HepG2 (cell line): ENCODE measurements around the gene METAP1D. TPM values are rescaled to one million over a fixed set of nuclear protein-coding genes. Genes with fewer than 3 reads are reported as not detected.
A peak's percentile ranks its signal among the peaks of the same experiment; 100 is the strongest.

Experiments
- AFF4 ChIP-seq: sonication (generic); formaldehyde crosslinking; IDR thresholded peaks from 2 replicates; pipeline ENCODE4 v1.4.0; 2020; ENCODE audit warnings: missing genetic modification reagents
- ETV6 ChIP-seq: sonication (generic); formaldehyde crosslinking; conservative IDR thresholded peaks from 2 replicates; pipeline ENCODE4 v1.4.0; 2020; ENCODE audit warnings: missing genetic modification reagents
- FOXP1 ChIP-seq, 2 experiments: fragments of 450-650 bp in 1 of 2; IDR thresholded peaks; 2 replicates each; pipeline ENCODE4 v1.6.1; 2017 to 2018; ENCODE audit warnings: antibody characterized with exemption in 1 of 2
- GZF1 ChIP-seq: sonication (generic); formaldehyde crosslinking; IDR thresholded peaks from 2 replicates; pipeline ENCODE4 v1.5.1; 2020; ENCODE audit warnings: mild to moderate bottlenecking, missing genetic modification reagents
- HOXD1 ChIP-seq: sonication (generic); formaldehyde crosslinking; IDR thresholded peaks from 2 replicates; pipeline ENCODE4 v1.5.0; 2020; ENCODE audit warnings: missing genetic modification reagents
- MXD3 ChIP-seq: IDR thresholded peaks from 2 replicates; pipeline ENCODE4 v1.6.1; 2016; ENCODE audit warnings: mild to moderate bottlenecking, missing biosample characterization, missing genetic modification reagents
- MXI1 ChIP-seq: IDR thresholded peaks from 3 replicates; pipeline ENCODE4 v1.6.1; 2012; ENCODE audit warnings: low read depth, low read length, inconsistent platforms, borderline replicate concordance
- PAWR ChIP-seq: sonication (generic); formaldehyde crosslinking; IDR thresholded peaks from 2 replicates; pipeline ENCODE4 v1.4.0; 2020; ENCODE audit warnings: missing genetic modification reagents, mild to moderate bottlenecking, borderline replicate concordance
- PHB2 ChIP-seq: fragments of 450-650 bp; IDR thresholded peaks from 2 replicates; pipeline ENCODE4 v1.6.1; 2018; ENCODE audit not compliant: partially characterized antibody
- RAD21 ChIP-seq: fragments of 450-650 bp; formaldehyde crosslinking; IDR thresholded peaks from 2 replicates; pipeline ENCODE4 v1.5.0; 2020; ENCODE audit warnings: mild to moderate bottlenecking
- RBFOX2 ChIP-seq: fragments of 200-400 bp; formaldehyde crosslinking; IDR thresholded peaks from 2 replicates; pipeline ENCODE4 v1.6.1; 2017; ENCODE audit warnings: low read depth, mild to moderate bottlenecking, low read length
- REL ChIP-seq: sonication (generic); formaldehyde crosslinking; conservative IDR thresholded peaks from 2 replicates; pipeline ENCODE4 v1.8.0; 2022; ENCODE audit warnings: mild to moderate bottlenecking, missing genetic modification reagents, moderate library complexity
- TCF7 ChIP-seq: sonication (generic); IDR thresholded peaks from 2 replicates; pipeline ENCODE4 v1.6.1; 2016; ENCODE audit warnings: antibody characterized with exemption, low read depth
- ZNF432 ChIP-seq: sonication (generic); formaldehyde crosslinking; IDR thresholded peaks from 2 replicates; pipeline ENCODE4 v1.5.0; 2020; ENCODE audit warnings: missing genetic modification reagents, mild to moderate bottlenecking, borderline replicate concordance
- ZNF446 ChIP-seq: sonication (generic); formaldehyde crosslinking; IDR thresholded peaks from 2 replicates; pipeline ENCODE4 v1.5.0; 2020; ENCODE audit warnings: mild to moderate bottlenecking, missing genetic modification reagents
- ZSCAN12 ChIP-seq: sonication (generic); formaldehyde crosslinking; IDR thresholded peaks from 2 replicates; pipeline ENCODE4 v1.9.0; 2021; ENCODE audit warnings: mild to moderate bottlenecking, missing genetic modification reagents
- polyA plus RNA-seq, 8 experiments: library from polyadenylated mRNA; depleted of rRNA in 3 of 8; stranded (reverse) in 7 of 8; unstranded in 1 of 8; fragments of >200 nt; fragmentation: Illumina TruSeq in 4 of 8; extraction: Trizol in 4 of 8; gene quantifications; 2 replicates each; pipeline versions ENCODE4 v1.2.1 to v1.2.3, GENCODE V29; 2011 to 2016; ENCODE audit warnings: low read depth in 4 of 8, missing spikeins in 1 of 8, mixed read lengths in 1 of 8; ENCODE audit not compliant: insufficient read depth in 1 of 8
- total RNA-seq, 5 experiments: library from RNA; depleted of rRNA; stranded (reverse); fragments of >200 nt; fragmentation: Illumina TruSeq; extraction: Trizol; gene quantifications; 2 replicates each; pipeline ENCODE4 v1.2.3, GENCODE V29; 2016; ENCODE audit warnings: low read depth in 1 of 5
- TF ChIP-seq, protein P1 (sequence below): sonication (generic); formaldehyde crosslinking; IDR thresholded peaks from 2 replicates; pipeline ENCODE4 v1.4.0; 2020; ENCODE audit warnings: missing genetic modification reagents, borderline replicate concordance
- TF ChIP-seq, protein P2 (sequence below): sonication (generic); formaldehyde crosslinking; IDR thresholded peaks from 2 replicates; pipeline ENCODE4 v1.4.0; 2020; ENCODE audit warnings: missing genetic modification reagents

The METAP1D gene
- total and polyA plus RNA-seq, 2 of the 13 experiments (the other 11 are each of a cell fraction or from before 2014, with no cell fraction given) = 14.7 to 21.6 TPM

DNA sequence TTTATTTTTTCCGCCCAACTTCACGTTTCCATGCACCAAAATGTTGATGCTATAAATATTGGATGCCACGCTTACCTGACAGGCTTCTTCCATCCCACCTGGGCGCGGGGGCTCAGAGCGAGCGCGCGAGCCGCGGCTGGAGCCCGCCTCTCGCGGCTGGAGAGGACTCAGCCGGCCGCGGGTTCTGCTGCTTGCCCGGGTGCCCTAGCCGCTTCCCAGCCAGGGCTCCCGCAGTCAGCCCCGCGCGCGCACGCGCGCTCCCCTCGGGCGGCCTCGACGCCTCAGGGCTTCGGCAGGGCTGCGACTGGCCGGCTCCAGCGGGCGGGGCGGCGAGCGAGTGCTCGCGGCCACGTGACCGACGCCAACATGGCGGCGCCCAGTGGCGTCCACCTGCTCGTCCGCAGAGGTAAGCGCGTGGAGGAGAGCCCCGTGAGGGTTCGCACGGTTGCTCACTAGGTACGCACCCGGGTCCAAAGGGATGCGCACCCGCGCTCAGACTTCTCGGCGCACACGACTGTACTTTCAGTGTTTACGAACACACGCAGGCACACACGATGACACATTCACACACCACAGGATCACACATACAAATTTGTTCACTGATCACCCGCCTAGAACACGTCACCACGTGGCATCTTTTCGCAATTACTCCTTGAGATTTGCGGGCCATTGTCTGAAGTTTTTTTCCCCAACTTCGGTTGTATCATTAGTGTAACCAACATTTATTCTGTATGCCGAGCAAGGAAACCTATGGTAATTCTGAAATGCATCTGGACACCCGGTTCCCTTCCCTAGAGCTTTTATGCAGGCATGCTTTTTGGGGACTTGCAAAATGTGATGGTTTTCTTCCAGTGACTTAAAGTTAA lies at the start of gene METAP1D (continued):
- peak; percentile 97 for TF ChIP-seq REL
- no peak for TF ChIP-seq PHB2
- no peak for TF ChIP-seq FOXP1 (IDR thresholded peaks at IDR 0.05)
- no peak for TF ChIP-seq FOXP1 (CRISPR knock-in tag; IDR thresholded peaks at IDR 0.05)
- TF ChIP-seq RBFOX2 = peak; percentile 99
- TF ChIP-seq, protein P1, sequence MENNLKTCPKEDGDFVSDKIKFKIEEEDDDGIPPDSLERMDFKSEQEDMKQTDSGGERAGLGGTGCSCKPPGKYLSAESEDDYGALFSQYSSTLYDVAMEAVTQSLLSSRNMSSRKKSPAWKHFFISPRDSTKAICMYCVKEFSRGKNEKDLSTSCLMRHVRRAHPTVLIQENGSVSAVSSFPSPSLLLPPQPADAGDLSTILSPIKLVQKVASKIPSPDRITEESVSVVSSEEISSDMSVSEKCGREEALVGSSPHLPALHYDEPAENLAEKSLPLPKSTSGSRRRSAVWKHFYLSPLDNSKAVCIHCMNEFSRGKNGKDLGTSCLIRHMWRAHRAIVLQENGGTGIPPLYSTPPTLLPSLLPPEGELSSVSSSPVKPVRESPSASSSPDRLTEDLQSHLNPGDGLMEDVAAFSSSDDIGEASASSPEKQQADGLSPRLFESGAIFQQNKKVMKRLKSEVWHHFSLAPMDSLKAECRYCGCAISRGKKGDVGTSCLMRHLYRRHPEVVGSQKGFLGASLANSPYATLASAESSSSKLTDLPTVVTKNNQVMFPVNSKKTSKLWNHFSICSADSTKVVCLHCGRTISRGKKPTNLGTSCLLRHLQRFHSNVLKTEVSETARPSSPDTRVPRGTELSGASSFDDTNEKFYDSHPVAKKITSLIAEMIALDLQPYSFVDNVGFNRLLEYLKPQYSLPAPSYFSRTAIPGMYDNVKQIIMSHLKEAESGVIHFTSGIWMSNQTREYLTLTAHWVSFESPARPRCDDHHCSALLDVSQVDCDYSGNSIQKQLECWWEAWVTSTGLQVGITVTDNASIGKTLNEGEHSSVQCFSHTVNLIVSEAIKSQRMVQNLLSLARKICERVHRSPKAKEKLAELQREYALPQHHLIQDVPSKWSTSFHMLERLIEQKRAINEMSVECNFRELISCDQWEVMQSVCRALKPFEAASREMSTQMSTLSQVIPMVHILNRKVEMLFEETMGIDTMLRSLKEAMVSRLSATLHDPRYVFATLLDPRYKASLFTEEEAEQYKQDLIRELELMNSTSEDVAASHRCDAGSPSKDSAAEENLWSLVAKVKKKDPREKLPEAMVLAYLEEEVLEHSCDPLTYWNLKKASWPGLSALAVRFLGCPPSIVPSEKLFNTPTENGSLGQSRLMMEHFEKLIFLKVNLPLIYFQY = no peak; the same call in none of the 2 replicates
- no peak for TF ChIP-seq TCF7
- TF ChIP-seq HOXD1 (CRISPR knock-in tag) = peak; percentile 90
- TF ChIP-seq ZNF432 (CRISPR knock-in tag) = no peak
- TF ChIP-seq ZNF446 = peak; percentile 95; the same call in 1 of the 2 replicates
- peak; percentile 90; the same call in 1 of the 2 replicates for TF ChIP-seq ZSCAN12
- TF ChIP-seq MXI1 = peak; percentile 100
- TF ChIP-seq, protein P2, sequence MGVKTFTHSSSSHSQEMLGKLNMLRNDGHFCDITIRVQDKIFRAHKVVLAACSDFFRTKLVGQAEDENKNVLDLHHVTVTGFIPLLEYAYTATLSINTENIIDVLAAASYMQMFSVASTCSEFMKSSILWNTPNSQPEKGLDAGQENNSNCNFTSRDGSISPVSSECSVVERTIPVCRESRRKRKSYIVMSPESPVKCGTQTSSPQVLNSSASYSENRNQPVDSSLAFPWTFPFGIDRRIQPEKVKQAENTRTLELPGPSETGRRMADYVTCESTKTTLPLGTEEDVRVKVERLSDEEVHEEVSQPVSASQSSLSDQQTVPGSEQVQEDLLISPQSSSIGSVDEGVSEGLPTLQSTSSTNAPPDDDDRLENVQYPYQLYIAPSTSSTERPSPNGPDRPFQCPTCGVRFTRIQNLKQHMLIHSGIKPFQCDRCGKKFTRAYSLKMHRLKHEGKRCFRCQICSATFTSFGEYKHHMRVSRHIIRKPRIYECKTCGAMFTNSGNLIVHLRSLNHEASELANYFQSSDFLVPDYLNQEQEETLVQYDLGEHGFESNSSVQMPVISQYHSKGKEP = 0 out of 2 replicates have a peak, but pooled peaks have one; percentile 73
- TF ChIP-seq RAD21 (CRISPR knock-in tag) = peak; percentile 89
- TF ChIP-seq ETV6 (CRISPR knock-in tag) = peak; percentile 93; the same call in 1 of the 2 replicates
- peak; percentile 65; the same call in 1 of the 2 replicates for TF ChIP-seq GZF1 (CRISPR knock-in tag)
- no peak for TF ChIP-seq PAWR (CRISPR knock-in tag)
- TF ChIP-seq MXD3 = peak; percentile 100
- peak; percentile 81; the same call in 1 of the 2 replicates for TF ChIP-seq AFF4 (CRISPR knock-in tag)
